Measurements from ENCODE around the gene RELA. TPM values are rescaled to one million over a fixed set of nuclear protein-coding genes. Genes with fewer than 3 reads are reported as not detected.

Gene RELA
- polyA plus RNA-seq, 2 of the 4 experiments (the other 2 are of a cell fraction): 28.9 to 55.1 TPM

GRCh38 chr11:65649656-65650546, 12.8 kb downstream of the RELA start:
- DNase-seq (ENCODE audit: low read depth in 1 of 2, low spot score in 1 of 2) (no peak), ATAC-seq (no peak), FAIRE-seq (no peak)
- POLR2A ChIA-PET: interaction anchor here (1.4 kb wide), 1 partner anchor 13 kb away, joined by 4 read pairs; no protein-coding TSS in a partner anchor
- 80% methylated on average over 7 of the region's 16 CpGs for WGBS (ENCODE audit: missing lambda C conversion rate)
- no peaks in the 10 kb centered on the region for H3K9me3 ChIP-seq
- TF ChIP-seq JUNB (IDR thresholded peaks at IDR 0.05): no peak
- no peak for TF ChIP-seq ZFP36 (IDR thresholded peaks at IDR 0.05; ENCODE audit: borderline replicate concordance, partially characterized antibody)
- TF ChIP-seq HOXB13 (CRISPR knock-in tag; IDR thresholded peaks at IDR 0.05; ENCODE audit: low read depth): no peak
- TF ChIP-seq, protein P1, sequence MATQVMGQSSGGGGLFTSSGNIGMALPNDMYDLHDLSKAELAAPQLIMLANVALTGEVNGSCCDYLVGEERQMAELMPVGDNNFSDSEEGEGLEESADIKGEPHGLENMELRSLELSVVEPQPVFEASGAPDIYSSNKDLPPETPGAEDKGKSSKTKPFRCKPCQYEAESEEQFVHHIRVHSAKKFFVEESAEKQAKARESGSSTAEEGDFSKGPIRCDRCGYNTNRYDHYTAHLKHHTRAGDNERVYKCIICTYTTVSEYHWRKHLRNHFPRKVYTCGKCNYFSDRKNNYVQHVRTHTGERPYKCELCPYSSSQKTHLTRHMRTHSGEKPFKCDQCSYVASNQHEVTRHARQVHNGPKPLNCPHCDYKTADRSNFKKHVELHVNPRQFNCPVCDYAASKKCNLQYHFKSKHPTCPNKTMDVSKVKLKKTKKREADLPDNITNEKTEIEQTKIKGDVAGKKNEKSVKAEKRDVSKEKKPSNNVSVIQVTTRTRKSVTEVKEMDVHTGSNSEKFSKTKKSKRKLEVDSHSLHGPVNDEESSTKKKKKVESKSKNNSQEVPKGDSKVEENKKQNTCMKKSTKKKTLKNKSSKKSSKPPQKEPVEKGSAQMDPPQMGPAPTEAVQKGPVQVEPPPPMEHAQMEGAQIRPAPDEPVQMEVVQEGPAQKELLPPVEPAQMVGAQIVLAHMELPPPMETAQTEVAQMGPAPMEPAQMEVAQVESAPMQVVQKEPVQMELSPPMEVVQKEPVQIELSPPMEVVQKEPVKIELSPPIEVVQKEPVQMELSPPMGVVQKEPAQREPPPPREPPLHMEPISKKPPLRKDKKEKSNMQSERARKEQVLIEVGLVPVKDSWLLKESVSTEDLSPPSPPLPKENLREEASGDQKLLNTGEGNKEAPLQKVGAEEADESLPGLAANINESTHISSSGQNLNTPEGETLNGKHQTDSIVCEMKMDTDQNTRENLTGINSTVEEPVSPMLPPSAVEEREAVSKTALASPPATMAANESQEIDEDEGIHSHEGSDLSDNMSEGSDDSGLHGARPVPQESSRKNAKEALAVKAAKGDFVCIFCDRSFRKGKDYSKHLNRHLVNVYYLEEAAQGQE (IDR thresholded peaks at IDR 0.05): no peak
- TF ChIP-seq BHLHE40 (IDR thresholded peaks at IDR 0.05; ENCODE audit: low read depth, low read length): no peak
- H3K4me2 ChIP-seq: no peak overlapping the region
- no peak overlapping the region for H3K4me3 ChIP-seq
- H3K4me1 ChIP-seq: peaks cover 17% of the 10 kb centered on the region
- H3K27ac ChIP-seq: no peak overlapping the region
- CTCF ChIA-PET: interaction anchor here (1.0 to 3.6 kb wide), 4 partner anchors 24 to 169 kb away, joined by 3 to 16 read pairs (median 4); no protein-coding TSS in a partner anchor

DNA sequence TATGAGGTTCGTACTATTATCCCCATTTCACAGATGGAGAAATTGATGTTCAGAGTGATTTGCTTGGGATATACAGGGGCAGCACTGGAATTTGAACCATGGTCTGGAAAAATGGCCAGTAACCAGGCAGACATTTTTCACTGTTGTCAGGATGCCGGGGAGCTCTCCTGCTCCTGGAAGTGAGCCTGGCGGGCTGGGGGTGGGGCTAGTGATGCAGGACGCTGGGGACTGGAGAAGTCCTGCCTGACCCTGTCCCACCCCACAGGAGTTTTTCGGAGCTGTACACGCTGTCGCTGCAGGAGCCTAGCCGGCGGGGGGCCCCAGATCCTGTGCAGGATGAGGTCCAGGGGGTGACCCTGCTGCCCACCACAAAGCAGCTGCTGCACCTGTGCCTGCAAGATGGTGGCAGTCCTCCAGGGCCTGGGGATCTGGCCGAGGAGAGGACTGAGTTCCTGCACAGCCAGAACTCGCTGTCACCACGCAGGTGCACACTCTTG, 13.7 kb downstream of the RELA start:
- ATAC-seq (no peak), DNase-seq (ENCODE audit: low read depth in 1 of 2, low spot score in 1 of 2) (no peak), FAIRE-seq (no peak)
- peaks cover 19% of the 10 kb centered on the region for H3K4me1 ChIP-seq
- CTCF ChIA-PET: interaction anchor here (0.5 to 3.6 kb wide), 6 partner anchors 11 to 169 kb away, joined by 3 to 16 read pairs (median 4); partner anchors contain the start of gene SIPA1
- no peak for TF ChIP-seq JUNB (IDR thresholded peaks at IDR 0.05)
- no peak overlapping the region for H3K4me3 ChIP-seq
- no peak overlapping the region for H3K27ac ChIP-seq
- H3K4me2 ChIP-seq: no peak overlapping the region
- 92% methylated on average over 12 of the region's 12 CpGs for WGBS (ENCODE audit: missing lambda C conversion rate)
- POLR2A ChIA-PET: interaction anchor here (0.6 kb wide), 1 partner anchor 13 kb away, joined by 3 read pairs; no protein-coding TSS in a partner anchor
- H3K9me3 ChIP-seq: no peaks in the 10 kb centered on the region

DNA sequence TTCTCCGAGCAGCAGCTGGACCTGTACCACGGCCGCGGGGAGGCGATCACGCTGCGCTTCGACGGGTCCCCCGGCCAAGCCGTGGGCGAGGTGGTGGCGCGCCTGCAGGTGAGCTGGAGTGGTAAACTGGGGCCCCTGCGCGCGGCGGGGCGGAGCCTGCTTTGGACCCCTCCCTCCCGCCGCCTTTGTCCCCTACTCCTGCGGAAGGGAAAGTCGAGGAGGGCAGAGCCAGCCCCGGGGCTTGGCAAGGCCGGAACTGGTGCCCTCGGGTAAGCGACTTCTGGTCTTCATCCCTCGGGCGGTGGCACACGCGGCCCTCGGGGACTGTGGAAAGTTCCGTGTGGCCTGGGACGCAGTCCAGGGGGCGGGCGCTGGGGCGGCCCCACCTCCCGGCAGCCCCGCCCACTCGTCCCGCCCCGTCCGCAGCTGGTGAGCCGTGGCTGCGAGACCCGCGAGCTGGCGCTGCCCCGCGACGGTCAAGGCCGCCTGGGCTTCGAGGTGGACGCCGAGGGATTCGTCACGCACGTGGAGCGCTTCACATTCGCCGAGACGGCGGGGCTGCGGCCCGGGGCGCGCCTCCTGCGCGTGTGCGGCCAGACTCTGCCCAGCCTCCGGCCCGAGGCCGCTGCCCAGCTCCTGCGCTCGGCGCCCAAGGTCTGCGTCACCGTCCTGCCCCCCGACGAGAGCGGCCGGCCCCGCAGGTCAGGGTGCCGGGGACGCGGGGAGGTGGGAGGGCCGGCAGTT, 15.6 kb downstream of the RELA start:
- ATAC-seq: peak; percentile 49 to 72
- Histone ChIP-seq H3K4me1 (peaks cover 24% of the 10 kb centered on the region; the same call in 2 of the 3 replicates), H3K4me2 (peak overlapping the region; percentile 81), H3K9me3 (no peaks in the 10 kb centered on the region), H3K27ac (peak overlapping the region; percentile 74 to 91), H3K4me3 (peak overlapping the region; percentile 51)
- ChIA-PET POLR2A (interaction anchor here (0.8 to 1.2 kb wide), 3 partner anchors 15 to 32 kb away, joined by 4 read pairs; partner anchors contain the start of genes PCNX3 and RELA), CTCF (interaction anchor here (0.6 to 3.6 kb wide), 7 partner anchors 10 to 157 kb away, joined by 3 to 16 read pairs (median 4); no protein-coding TSS in a partner anchor)
- peak; percentile 61 to 67 for DNase-seq (ENCODE audit: low read depth in 1 of 2, low spot score in 1 of 2)
- WGBS (ENCODE audit: missing lambda C conversion rate): 2% methylated on average over 10 of the region's 87 CpGs
- no peak for FAIRE-seq
- TF ChIP-seq EHMT2 (IDR thresholded peaks at IDR 0.05; ENCODE audit: low read depth) (no peak), MAFK (IDR thresholded peaks at IDR 0.05; ENCODE audit: partially characterized antibody) (no peak), CHD2 (IDR thresholded peaks at IDR 0.05; ENCODE audit: low read length, partially characterized antibody) (no peak), HOXA7 (CRISPR knock-in tag; IDR thresholded peaks at IDR 0.05) (no peak), RFX5 (IDR thresholded peaks at IDR 0.05) (no peak), FOSL2 (IDR thresholded peaks at IDR 0.05) (no peak), FOSL2 (CRISPR knock-in tag; IDR thresholded peaks at IDR 0.05) (no peak), CBX8 (IDR thresholded peaks at IDR 0.05) (no peak), SMC3 (IDR thresholded peaks at IDR 0.05) (no peak), ATOH8 (CRISPR knock-in tag; IDR thresholded peaks at IDR 0.05; ENCODE audit: low read depth) (no peak), JUN (IDR thresholded peaks at IDR 0.05) (peak in 1 of 2 experiments; percentile 57; a peak in 2 of 5 replicates), ZFP36 (IDR thresholded peaks at IDR 0.05; ENCODE audit: borderline replicate concordance, partially characterized antibody) (no peak), ELK1 (IDR thresholded peaks at IDR 0.05; ENCODE audit: low read depth, low read length) (no peak)
- TF ChIP-seq, protein P2, sequence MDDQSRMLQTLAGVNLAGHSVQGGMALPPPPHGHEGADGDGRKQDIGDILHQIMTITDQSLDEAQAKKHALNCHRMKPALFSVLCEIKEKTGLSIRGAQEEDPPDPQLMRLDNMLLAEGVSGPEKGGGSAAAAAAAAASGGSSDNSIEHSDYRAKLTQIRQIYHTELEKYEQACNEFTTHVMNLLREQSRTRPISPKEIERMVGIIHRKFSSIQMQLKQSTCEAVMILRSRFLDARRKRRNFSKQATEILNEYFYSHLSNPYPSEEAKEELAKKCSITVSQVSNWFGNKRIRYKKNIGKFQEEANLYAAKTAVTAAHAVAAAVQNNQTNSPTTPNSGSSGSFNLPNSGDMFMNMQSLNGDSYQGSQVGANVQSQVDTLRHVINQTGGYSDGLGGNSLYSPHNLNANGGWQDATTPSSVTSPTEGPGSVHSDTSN (IDR thresholded peaks at IDR 0.05): no peak
- TF ChIP-seq, protein P1 (IDR thresholded peaks at IDR 0.05): no peak
